ENCODE measurements around the gene SPATA32. TPM values are rescaled to one million over a fixed set of nuclear protein-coding genes. Genes with fewer than 3 reads are reported as not detected.

Gene SPATA32
- total RNA-seq, 4 donors from 2014 or later = not detected

GRCh38 chr17:45299361-45299760 is 37.5 kb upstream of the SPATA32 start:
- H3K4me1 ChIP-seq = peaks cover 5 to 16% of the 10 kb centered on the region in 2 donors
- TF ChIP-seq POLR2A (IDR thresholded peaks at IDR 0.05) (no peak), CTCF (IDR thresholded peaks at IDR 0.05) (no peak)

GRCh38 chr17:45298546-45299285 is 36.8 kb upstream of the SPATA32 start:
- DNase-seq = no peak
- no peaks in the 10 kb centered on the region for H3K9me3 ChIP-seq
- TF ChIP-seq POLR2A (IDR thresholded peaks at IDR 0.05) = no peak
- TF ChIP-seq CTCF (IDR thresholded peaks at IDR 0.05) = no peak
- H3K36me3 ChIP-seq = no peaks in the 10 kb centered on the region
- peaks cover 12 to 22% of the 10 kb centered on the region in 2 donors for H3K4me1 ChIP-seq
- H3K27me3 ChIP-seq = no peaks in the 10 kb centered on the region
- intact Hi-C loops (cut with DNase I; ENCODE audit: low total_unique reads) = no loop called here
- no peak overlapping the region for H3K4me3 ChIP-seq
- peak overlapping the region; percentile 23 to 24 for H3K27ac ChIP-seq

More at GRCh38 chr17:45299361-45299760, 37.5 kb upstream of the SPATA32 start:
- DNase-seq = no peak
- Histone ChIP-seq H3K4me3 (no peak overlapping the region), H3K27me3 (no peaks in the 10 kb centered on the region), H3K27ac (peak overlapping the region; percentile 23 to 24), H3K9me3 (no peaks in the 10 kb centered on the region), H3K36me3 (no peaks in the 10 kb centered on the region)
- intact Hi-C loops (cut with DNase I; ENCODE audit: low total_unique reads) = no loop called here

DNA sequence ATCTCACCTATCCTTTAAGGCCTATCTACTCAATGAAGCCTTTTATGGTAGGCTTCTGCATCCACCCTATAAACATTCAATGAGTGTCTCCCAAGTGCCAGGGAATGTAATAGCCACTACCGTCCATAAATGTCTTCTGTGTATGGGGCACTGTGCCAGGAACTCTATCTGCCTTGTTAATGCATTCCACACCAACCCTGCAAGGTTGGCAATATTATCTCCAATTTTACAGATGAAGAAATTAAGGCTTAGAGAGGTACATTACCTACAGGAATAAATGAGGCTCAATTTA is 34.9 kb upstream of the SPATA32 start:
- no peaks in the 10 kb centered on the region for H3K36me3 ChIP-seq
- TF ChIP-seq CTCF (IDR thresholded peaks at IDR 0.05) (no peak), POLR2A (IDR thresholded peaks at IDR 0.05) (no peak)
- no peak for DNase-seq
- intact Hi-C loops (cut with DNase I; ENCODE audit: low total_unique reads) = no loop called here
- no peaks in the 10 kb centered on the region for H3K27me3 ChIP-seq
- H3K4me1 ChIP-seq = peaks cover 16 to 40% of the 10 kb centered on the region in 2 donors
- no peaks in the 10 kb centered on the region for H3K9me3 ChIP-seq
- no peak overlapping the region for H3K4me3 ChIP-seq
- no peak overlapping the region for H3K27ac ChIP-seq

DNA sequence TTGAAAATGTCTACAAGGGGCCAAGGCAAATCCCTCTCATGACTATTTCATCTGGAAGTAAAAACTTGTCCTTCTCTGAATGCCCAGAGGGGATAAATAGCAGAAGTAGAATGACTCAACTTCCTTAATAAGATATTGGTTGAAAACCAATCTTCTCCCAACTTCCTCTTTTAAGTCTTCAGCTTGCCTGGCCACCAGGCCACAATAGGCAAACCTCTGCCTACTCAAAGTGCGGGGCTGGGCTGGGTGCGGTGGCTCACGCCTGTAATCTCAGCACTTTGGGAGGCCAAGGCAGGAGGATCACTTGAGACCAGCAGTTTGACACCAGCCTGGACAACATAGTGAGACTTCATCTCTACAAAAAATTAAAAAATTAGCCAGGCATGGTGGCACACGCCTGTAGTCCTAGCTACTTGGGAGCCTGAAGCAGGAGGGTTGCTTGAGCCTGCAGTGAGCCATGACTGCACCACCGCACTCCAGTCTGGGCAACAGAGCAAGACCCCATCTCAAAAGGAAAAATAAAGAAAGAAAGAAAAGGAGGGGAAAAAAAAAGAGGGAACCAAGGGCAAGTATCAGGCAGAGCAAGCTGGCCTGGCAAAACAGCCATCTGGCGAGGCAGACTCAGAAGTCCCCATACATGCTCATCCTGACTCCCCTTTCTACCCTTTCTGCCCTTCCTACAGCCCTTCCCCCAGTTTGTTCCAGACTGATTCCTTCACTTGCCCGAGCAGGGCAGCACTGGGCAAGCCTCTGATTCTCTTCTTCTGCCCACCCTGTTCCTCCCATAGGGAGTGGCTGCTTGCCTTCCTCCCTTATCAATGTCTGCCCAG is 34.3 kb upstream of the SPATA32 start:
- Histone ChIP-seq H3K4me3 (no peak overlapping the region), H3K9me3 (no peaks in the 10 kb centered on the region), H3K36me3 (no peaks in the 10 kb centered on the region), H3K4me1 (peaks cover 16 to 45% of the 10 kb centered on the region in 2 donors), H3K27ac (peak overlapping the region in 1 of 2 donors; percentile 4), H3K27me3 (no peaks in the 10 kb centered on the region)
- TF ChIP-seq POLR2A (IDR thresholded peaks at IDR 0.05) (no peak), CTCF (IDR thresholded peaks at IDR 0.05) (no peak)
- DNase-seq = no peak
- intact Hi-C loops (cut with DNase I; ENCODE audit: low total_unique reads) = no loop called here

- Histone ChIP-seq H3K36me3 (no peaks in the 10 kb centered on the region), H3K4me1 (peaks cover 16 to 41% of the 10 kb centered on the region in 2 donors), H3K9me3 (no peaks in the 10 kb centered on the region), H3K4me3 (no peak overlapping the region), H3K27me3 (no peaks in the 10 kb centered on the region), H3K27ac (peak overlapping the region; percentile 73 to 76)
- TF ChIP-seq CTCF (IDR thresholded peaks at IDR 0.05) = no peak
- TF ChIP-seq POLR2A (IDR thresholded peaks at IDR 0.05) = no peak
- intact Hi-C loops (cut with DNase I; ENCODE audit: low total_unique reads) = no loop called here
- DNase-seq = no peak
Observed at GRCh38 chr17:45294506-45294905, 32.6 kb upstream of the SPATA32 start.

All from uterus (tissue), 4 donors.